Trophoblast cell (in vitro differentiated cells and primary cell): ENCODE measurements around the gene MEGF11.

Experiments
- DNase-seq, 2 donors: peaks; one replicate each; pipeline ENCODE4 v3.0.0-alpha.2; 2016
- H2AFZ ChIP-seq: 2 replicates; pipeline ENCODE4 v1.6.1; 2013; ENCODE audit warnings: low read length, moderate library complexity, mild to moderate bottlenecking; ENCODE audit not compliant: insufficient read depth, poor library complexity
- H2AK5ac ChIP-seq: 2 replicates; pipeline ENCODE4 v1.6.1; 2013; ENCODE audit warnings: mild to moderate bottlenecking, low read length
- H2BK120ac ChIP-seq: 2 replicates; pipeline ENCODE4 v1.6.1; 2013; ENCODE audit warnings: low read length, mild to moderate bottlenecking, moderate library complexity; ENCODE audit not compliant: insufficient read depth, poor library complexity
- H2BK12ac ChIP-seq: 2 replicates; pipeline ENCODE4 v1.6.1; 2013; ENCODE audit warnings: mild to moderate bottlenecking, low read length, moderate library complexity
- H2BK5ac ChIP-seq: 2 replicates; pipeline ENCODE4 v1.6.1; 2013; ENCODE audit warnings: low read length, low read depth, moderate library complexity, mild to moderate bottlenecking; ENCODE audit not compliant: poor library complexity
- H3K14ac ChIP-seq: 2 replicates; pipeline ENCODE4 v1.6.1; 2013; ENCODE audit warnings: mild to moderate bottlenecking, low read length
- H3K18ac ChIP-seq: 2 replicates; pipeline ENCODE4 v1.6.1; 2013; ENCODE audit warnings: mild to moderate bottlenecking, low read length
- H3K23ac ChIP-seq: 2 replicates; pipeline ENCODE4 v1.6.1; 2013; ENCODE audit warnings: low read length
- H3K27ac ChIP-seq: 2 replicates; pipeline ENCODE4 v1.5.1; 2013; ENCODE audit warnings: low read depth, mild to moderate bottlenecking, inconsistent platforms, low read length, moderate library complexity
- H3K27me3 ChIP-seq: 2 replicates; pipeline ENCODE4 v1.6.1; 2013; ENCODE audit warnings: inconsistent platforms, mild to moderate bottlenecking, low read length, moderate library complexity; ENCODE audit not compliant: insufficient read depth
- H3K36me3 ChIP-seq, 2 experiments: 1 replicate in 1 of 2; 2 replicates in 1 of 2; pipeline ENCODE4 v1.6.1; 2013; ENCODE audit warnings: low read length in 2 of 2, mild to moderate bottlenecking in 2 of 2, moderate library complexity in 1 of 2; ENCODE audit not compliant: insufficient read depth in 2 of 2, control insufficient read depth in 1 of 2
- H3K4ac ChIP-seq: 2 replicates; pipeline ENCODE4 v1.6.1; 2013; ENCODE audit warnings: low read depth, mild to moderate bottlenecking, low read length, moderate library complexity
- H3K4me1 ChIP-seq, 2 experiments: 1 replicate in 1 of 2; 2 replicates in 1 of 2; pipeline ENCODE4 v1.6.1; 2013; ENCODE audit warnings: low read length in 2 of 2, mild to moderate bottlenecking in 2 of 2, moderate library complexity in 1 of 2; ENCODE audit not compliant: insufficient read depth in 2 of 2, control insufficient read depth in 1 of 2
- H3K4me2 ChIP-seq: 2 replicates; pipeline ENCODE4 v1.6.1; 2013; ENCODE audit warnings: inconsistent platforms, mild to moderate bottlenecking, low read length, moderate library complexity
- H3K4me3 ChIP-seq: 2 replicates; pipeline ENCODE4 v1.5.1; 2013; ENCODE audit warnings: mild to moderate bottlenecking, low read depth, low read length, inconsistent platforms
- H3K79me1 ChIP-seq: one replicate; pipeline ENCODE4 v1.6.1; 2013; ENCODE audit warnings: low read length
- H3K79me2 ChIP-seq: 2 replicates; pipeline ENCODE4 v1.6.1; 2013; ENCODE audit warnings: low read length, mild to moderate bottlenecking; ENCODE audit not compliant: control insufficient read depth, insufficient read depth, poor library complexity
- H3K9ac ChIP-seq: 2 replicates; pipeline ENCODE4 v1.6.1; 2013; ENCODE audit warnings: mild to moderate bottlenecking, low read length
- H3K9me3 ChIP-seq: 2 replicates; pipeline ENCODE4 v1.6.1; 2013; ENCODE audit warnings: low read depth, mild to moderate bottlenecking, control low read depth, inconsistent platforms, low read length; ENCODE audit not compliant: insufficient read depth
- H4K12ac ChIP-seq: 2 replicates; pipeline ENCODE4 v1.6.1; 2013; ENCODE audit warnings: low read depth, mild to moderate bottlenecking, low read length, moderate library complexity
- H4K8ac ChIP-seq: 2 replicates; pipeline ENCODE4 v1.6.1; 2013; ENCODE audit warnings: low read depth, mild to moderate bottlenecking, low read length, moderate library complexity
- H4K91ac ChIP-seq: one replicate; pipeline ENCODE4 v1.6.1; 2013; ENCODE audit warnings: low read depth, mild to moderate bottlenecking, low read length, moderate library complexity
- WGBS: extraction: QIAGEN DNeasy Blood & Tissue Kit; methylation state at CpG from one replicate; pipeline ENCODE4 v1.1.7; 2013; ENCODE audit warnings: missing lambda C conversion rate; ENCODE audit not compliant: insufficient read length, insufficient coverage; ENCODE audit errors: extremely low coverage; 5-methylcytosine and 5-hydroxymethylcytosine counted together

The MEGF11 gene

GRCh38 chr15:65881766-65882434 is 371.6 kb downstream of the MEGF11 start:
- Histone ChIP-seq H3K79me1 (no peaks in the 10 kb centered on the region), H2AFZ (no peak overlapping the region), H4K12ac (no peak overlapping the region), H3K9me3 (no peaks in the 10 kb centered on the region), H3K23ac (no peak overlapping the region), H3K9ac (no peak overlapping the region), H4K8ac (no peak overlapping the region), H2BK5ac (no peak overlapping the region), H3K27me3 (no peaks in the 10 kb centered on the region), H2BK120ac (no peak overlapping the region), H3K27ac (no peak overlapping the region), H2AK5ac (no peak overlapping the region), H3K14ac (no peak overlapping the region), H3K4me3 (no peak overlapping the region), H3K18ac (no peak overlapping the region), H3K4me1 (no peaks in the 10 kb centered on the region), H3K79me2 (no peaks in the 10 kb centered on the region), H3K36me3 (peaks cover 19 to 20% of the 10 kb centered on the region in 2 experiments), H2BK12ac (no peak overlapping the region), H3K4me2 (no peak overlapping the region), H3K4ac (no peak overlapping the region), H4K91ac (no peak overlapping the region)
- WGBS: no CpG with 5 or more reads among the region's 3 CpGs
- DNase-seq: no peak

GRCh38 chr15:65877749-65878148 is 375.8 kb downstream of the MEGF11 start:
- Histone ChIP-seq H2BK12ac (no peak overlapping the region), H3K27me3 (no peaks in the 10 kb centered on the region), H3K4me3 (no peak overlapping the region), H4K91ac (no peak overlapping the region), H3K36me3 (peaks cover 20 to 27% of the 10 kb centered on the region in 2 experiments), H3K4me2 (no peak overlapping the region), H3K4me1 (no peaks in the 10 kb centered on the region), H3K23ac (no peak overlapping the region), H3K9me3 (no peaks in the 10 kb centered on the region), H3K9ac (no peak overlapping the region), H3K14ac (no peak overlapping the region), H2BK120ac (no peak overlapping the region), H3K4ac (no peak overlapping the region), H4K8ac (no peak overlapping the region), H2AK5ac (no peak overlapping the region), H3K79me1 (no peaks in the 10 kb centered on the region), H3K79me2 (peaks cover 5% of the 10 kb centered on the region), H2BK5ac (no peak overlapping the region), H3K27ac (no peak overlapping the region), H4K12ac (no peak overlapping the region), H2AFZ (no peak overlapping the region), H3K18ac (no peak overlapping the region)
- DNase-seq: peak; percentile 72 to 95
- no CpG with 5 or more reads among the region's 3 CpGs for WGBS

- no peak overlapping the region for H3K4me2 ChIP-seq
- H2AK5ac ChIP-seq: no peak overlapping the region
- DNase-seq: no peak
- no peak overlapping the region for H3K27ac ChIP-seq
- H3K9ac ChIP-seq: no peak overlapping the region
- H3K23ac ChIP-seq: no peak overlapping the region
- H3K79me2 ChIP-seq: peaks cover 9% of the 10 kb centered on the region
- no CpG with 5 or more reads among the region's 1 CpG for WGBS
- H3K4me3 ChIP-seq: no peak overlapping the region
- H4K12ac ChIP-seq: no peak overlapping the region
- no peak overlapping the region for H2BK120ac ChIP-seq
- no peak overlapping the region for H2BK5ac ChIP-seq
- H3K14ac ChIP-seq: no peak overlapping the region
- no peak overlapping the region for H4K8ac ChIP-seq
- no peak overlapping the region for H4K91ac ChIP-seq
- no peak overlapping the region for H2BK12ac ChIP-seq
- H3K18ac ChIP-seq: no peak overlapping the region
- no peaks in the 10 kb centered on the region for H3K27me3 ChIP-seq
- no peak overlapping the region for H2AFZ ChIP-seq
- H3K36me3 ChIP-seq: peaks cover 18 to 26% of the 10 kb centered on the region in 2 experiments
- H3K4ac ChIP-seq: peak overlapping the region; percentile 97
- no peaks in the 10 kb centered on the region for H3K9me3 ChIP-seq
- H3K4me1 ChIP-seq: peaks cover 2 to 3% of the 10 kb centered on the region in 2 experiments
- H3K79me1 ChIP-seq: peaks cover 2% of the 10 kb centered on the region
Measured at GRCh38 chr15:65875458-65875857, 378.1 kb downstream of the MEGF11 start.

GRCh38 chr15:65873256-65873655 is 380.3 kb downstream of the MEGF11 start:
- H2BK120ac ChIP-seq: no peak overlapping the region
- H2BK12ac ChIP-seq: no peak overlapping the region
- H3K23ac ChIP-seq: no peak overlapping the region
- no peak overlapping the region for H3K27ac ChIP-seq
- H2AFZ ChIP-seq: no peak overlapping the region
- H4K91ac ChIP-seq: no peak overlapping the region
- no peak overlapping the region for H3K9ac ChIP-seq
- DNase-seq: peak in 1 of 2 donors; percentile 42
- H4K12ac ChIP-seq: no peak overlapping the region
- H3K18ac ChIP-seq: no peak overlapping the region
- no peaks in the 10 kb centered on the region for H3K27me3 ChIP-seq
- no peak overlapping the region for H2AK5ac ChIP-seq
- H3K4ac ChIP-seq: peak overlapping the region; percentile 97
- no peak overlapping the region for H4K8ac ChIP-seq
- peaks cover 2 to 3% of the 10 kb centered on the region in 2 experiments for H3K4me1 ChIP-seq
- no peak overlapping the region for H3K4me2 ChIP-seq
- no peak overlapping the region for H2BK5ac ChIP-seq
- H3K79me1 ChIP-seq: peaks cover 16% of the 10 kb centered on the region
- no peak overlapping the region for H3K14ac ChIP-seq
- peaks cover 11 to 20% of the 10 kb centered on the region in 2 experiments for H3K36me3 ChIP-seq
- peaks cover 19% of the 10 kb centered on the region for H3K79me2 ChIP-seq
- no peaks in the 10 kb centered on the region for H3K9me3 ChIP-seq
- no peak overlapping the region for H3K4me3 ChIP-seq
